Pancreas (tissue), 10 donors: ENCODE measurements around the gene PCDHA2. TPM values are rescaled to one million over a fixed set of nuclear protein-coding genes. Genes with fewer than 3 reads are reported as not detected.
"Not testable (repeated sequence)": the region's sequence is repeated elsewhere in the genome, so short reads cannot be mapped to it uniquely, and the experiment has no call there.

Experiments used
- ATAC-seq, 4 donors: fragments of 200-7000 bp; cut with Tn5 transposase; one replicate each; pipeline versions ENCODE4 v1.8.0 to v1.9.1; 2020; ENCODE audit warnings: mild to moderate bottlenecking in 4 of 4, moderate library complexity in 4 of 4
- DNase-seq, 6 donors: peaks; one replicate each; pipeline ENCODE4 v3.0.0-alpha.2; 2020
- FAIRE-seq: peaks from 2 replicates; lab custom pipeline; 2012; peaks lifted over from hg19 to GRCh38; lab: Jason Lieb, UNC
- H3K27ac ChIP-seq, 4 donors: fragments of 200-600 bp; sonication (generic); 1 replicate in 3 of 4; 2 replicates in 1 of 4; pipeline versions ENCODE4 v1.5.0 to v1.8.0; 2020
- H3K27me3 ChIP-seq, 4 donors: fragments of 200-600 bp; one replicate each; pipeline ENCODE4 v1.8.0; 2021
- H3K36me3 ChIP-seq, 3 donors: fragments of 200-600 bp; sonication (generic) in 1 of 3; one replicate each; pipeline versions ENCODE4 v1.5.0 to v1.8.0; 2020 to 2021
- H3K4me1 ChIP-seq, 3 donors: fragments of 200-600 bp; one replicate each; pipeline ENCODE4 v1.8.0; 2021
- H3K4me3 ChIP-seq, 4 donors: fragments of 200-600 bp; sonication (generic) in 2 of 4; one replicate each; pipeline versions ENCODE4 v1.5.0 to v1.8.0; 2020 to 2021
- H3K9me3 ChIP-seq, 4 donors: fragments of 200-600 bp; one replicate each; pipeline ENCODE4 v1.8.0; 2021
- WGBS, 2 donors: extraction: QIAGEN DNeasy Blood & Tissue Kit; methylation state at CpG; one replicate each; pipeline ENCODE4 v1.1.7; 2013; 5-methylcytosine and 5-hydroxymethylcytosine counted together
- intact Hi-C, 3 donors: fragments of 100-400 bp; cut with DNase I; formaldehyde crosslinking; loops; one replicate each; pipeline versions ENCODE4 v1.11.1 to v1.14.2; 2022
- polyA plus RNA-seq, 2 donors: library from polyadenylated mRNA; stranded (reverse); fragments of 200-250 nt; gene quantifications; one replicate each; pipeline ENCODE4 v1.2.3, GENCODE V29; 2013
- total RNA-seq, 6 donors: library from RNA; stranded (reverse); fragmentation: NEBNext Ultra II Directional in 4 of 6; extraction: Animal tissue kit (Norgen Biotek cat#: 25700) in 4 of 6; gene quantifications; one replicate each; pipeline versions ENCODE4 v1.2.1 to v1.2.4, GENCODE V29; 2021 to 2023
- TF ChIP-seq, protein P1 (sequence below), 4 donors: fragments of 200-600 bp; sonication (generic) in 3 of 4; IDR thresholded peaks; one replicate each; pipeline versions ENCODE4 v1.5.0 to v1.8.0; 2021; ENCODE audit warnings: antibody characterized with exemption in 4 of 4
- donor health status: healthy with polysubstance abuse.
- donor health status: DM: no; HTN: no; CAD: no; lungs with moderate emphysema.
- donor health status: DM: no; HTN: no; CAD: no.
- donor health status: control.
- donor health status: control.
- donor health status: Bipolar disorder and iron deficiency.
- donor health status: DM: yes; HTN: yes; CAD: no.
- donor health status: DM: no; HTN: no; CAD: no.
- donor health status: DM: no; HTN: no; CAD: no.
- donor health status: DM: yes; HTN: yes; CAD: no.

Gene PCDHA2
- total and polyA plus RNA-seq, 8 donors: 0.08 to 0.40 (median 0.17) TPM; not detected in 1

DNA sequence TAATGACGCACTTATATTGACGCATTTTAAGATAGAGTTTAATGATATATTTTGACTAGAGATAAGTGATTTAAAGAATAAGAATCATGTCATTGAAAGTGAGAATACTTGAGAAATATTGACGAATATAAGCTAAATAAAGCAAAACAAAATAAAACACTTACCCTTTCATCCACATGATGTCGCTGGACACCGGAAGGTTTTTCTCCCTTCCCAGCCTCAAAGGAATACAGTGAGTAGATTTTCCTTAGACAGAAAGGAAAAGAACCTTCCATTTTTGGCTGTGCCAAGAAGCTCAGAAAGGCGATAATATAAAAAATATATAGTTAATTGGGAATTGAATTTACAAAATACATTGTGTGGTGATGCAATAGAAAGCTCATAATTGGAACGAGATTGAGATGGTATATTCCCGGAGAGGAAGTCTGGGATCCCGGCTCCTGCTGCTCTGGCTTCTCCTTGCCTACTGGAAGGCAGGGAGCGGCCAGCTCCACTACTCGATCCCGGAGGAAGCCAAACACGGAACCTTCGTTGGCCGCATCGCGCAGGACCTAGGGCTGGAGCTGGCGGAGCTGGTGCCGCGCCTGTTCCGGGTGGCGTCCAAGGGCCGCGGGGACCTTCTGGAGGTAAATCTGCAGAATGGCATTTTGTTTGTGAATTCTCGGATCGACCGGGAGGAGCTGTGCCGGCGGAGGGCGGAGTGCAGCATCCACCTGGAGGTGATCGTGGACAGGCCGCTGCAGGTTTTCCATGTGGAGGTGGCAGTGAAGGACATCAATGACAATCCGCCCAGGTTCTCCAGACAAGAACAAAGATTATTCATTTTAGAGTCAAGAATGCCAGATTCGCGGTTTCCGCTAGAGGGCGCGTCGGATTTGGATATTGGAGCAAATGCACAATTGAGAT, 27.0 kb downstream of the PCDHA2 start, which contains the start of gene PCDHA5:
TSS of gene PCDHA5 (plus strand) at position 239 of the 906 bp plus-strand sequence.
- intact Hi-C loops: no loop called here
- Histone ChIP-seq H3K4me1 (no peaks in the 10 kb centered on the region), H3K27ac (no peak within 1 kb of the TSS), H3K4me3 (no peak within 1 kb of the TSS), H3K27me3 (no peaks in the 10 kb centered on the region), H3K36me3 (no peaks in the 10 kb centered on the region), H3K9me3 (no peaks in the 10 kb centered on the region)
- 24 to 28% methylated on average over 39 of the region's 39 CpGs for WGBS, 2 donors
- no peak for ATAC-seq
- DNase-seq: peak in 1 of 6 donors; percentile 62
- TF ChIP-seq, protein P1, sequence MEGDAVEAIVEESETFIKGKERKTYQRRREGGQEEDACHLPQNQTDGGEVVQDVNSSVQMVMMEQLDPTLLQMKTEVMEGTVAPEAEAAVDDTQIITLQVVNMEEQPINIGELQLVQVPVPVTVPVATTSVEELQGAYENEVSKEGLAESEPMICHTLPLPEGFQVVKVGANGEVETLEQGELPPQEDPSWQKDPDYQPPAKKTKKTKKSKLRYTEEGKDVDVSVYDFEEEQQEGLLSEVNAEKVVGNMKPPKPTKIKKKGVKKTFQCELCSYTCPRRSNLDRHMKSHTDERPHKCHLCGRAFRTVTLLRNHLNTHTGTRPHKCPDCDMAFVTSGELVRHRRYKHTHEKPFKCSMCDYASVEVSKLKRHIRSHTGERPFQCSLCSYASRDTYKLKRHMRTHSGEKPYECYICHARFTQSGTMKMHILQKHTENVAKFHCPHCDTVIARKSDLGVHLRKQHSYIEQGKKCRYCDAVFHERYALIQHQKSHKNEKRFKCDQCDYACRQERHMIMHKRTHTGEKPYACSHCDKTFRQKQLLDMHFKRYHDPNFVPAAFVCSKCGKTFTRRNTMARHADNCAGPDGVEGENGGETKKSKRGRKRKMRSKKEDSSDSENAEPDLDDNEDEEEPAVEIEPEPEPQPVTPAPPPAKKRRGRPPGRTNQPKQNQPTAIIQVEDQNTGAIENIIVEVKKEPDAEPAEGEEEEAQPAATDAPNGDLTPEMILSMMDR (IDR thresholded peaks at IDR 0.05): peak in 1 of 4 donors; percentile 17
- FAIRE-seq: no peak

DNA sequence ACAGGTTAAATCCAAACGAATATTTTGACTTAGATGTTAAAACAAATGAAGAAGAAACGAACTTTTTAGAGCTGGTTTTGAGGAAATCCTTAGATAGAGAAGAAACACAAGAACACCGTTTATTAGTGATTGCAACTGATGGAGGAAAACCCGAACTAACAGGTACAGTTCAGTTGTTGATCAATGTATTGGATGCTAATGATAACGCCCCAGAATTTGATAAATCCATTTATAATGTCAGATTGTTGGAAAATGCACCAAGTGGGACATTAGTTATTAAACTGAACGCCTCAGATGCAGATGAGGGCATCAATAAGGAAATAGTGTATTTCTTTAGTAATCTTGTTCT, 27.6 kb downstream of the PCDHA2 start:
- DNase-seq: no peak
- no peaks in the 10 kb centered on the region for H3K27me3 ChIP-seq
- H3K9me3 ChIP-seq: no peaks in the 10 kb centered on the region
- WGBS, 2 donors: 25 to 27% methylated on average over 6 of the region's 6 CpGs
- TF ChIP-seq, protein P1 (IDR thresholded peaks at IDR 0.05): no peak
- no peak overlapping the region for H3K4me3 ChIP-seq
- FAIRE-seq: no peak
- H3K36me3 ChIP-seq: no peaks in the 10 kb centered on the region
- intact Hi-C loops: no loop called here
- ATAC-seq: no peak
- no peaks in the 10 kb centered on the region for H3K4me1 ChIP-seq
- H3K27ac ChIP-seq: no peak overlapping the region

DNA sequence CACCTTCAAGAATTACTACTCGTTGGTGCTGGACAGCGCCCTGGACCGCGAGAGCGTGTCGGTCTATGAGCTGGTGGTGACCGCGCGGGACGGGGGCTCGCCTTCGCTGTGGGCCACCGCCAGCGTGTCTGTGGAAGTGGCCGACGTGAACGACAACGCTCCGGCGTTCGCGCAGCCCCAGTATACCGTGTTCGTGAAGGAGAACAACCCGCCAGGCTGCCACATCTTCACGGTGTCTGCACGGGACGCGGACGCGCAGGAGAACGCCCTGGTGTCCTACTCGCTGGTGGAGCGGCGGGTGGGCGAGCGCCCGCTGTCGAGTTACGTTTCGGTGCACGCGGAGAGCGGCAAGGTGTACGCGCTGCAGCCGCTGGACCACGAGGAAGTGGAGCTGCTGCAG, 28.3 kb downstream of the PCDHA2 start:
- H3K27me3 ChIP-seq, FAIRE-seq, ATAC-seq, H3K9me3 ChIP-seq, H3K27ac ChIP-seq, H3K4me3 ChIP-seq, H3K36me3 ChIP-seq, H3K4me1 ChIP-seq, intact Hi-C loops: not testable (repeated sequence)
- DNase-seq: peak in 2 of 6 donors; percentile 27 to 44
- 40 to 45% methylated on average over 48 of the region's 48 CpGs for WGBS, 2 donors

DNA sequence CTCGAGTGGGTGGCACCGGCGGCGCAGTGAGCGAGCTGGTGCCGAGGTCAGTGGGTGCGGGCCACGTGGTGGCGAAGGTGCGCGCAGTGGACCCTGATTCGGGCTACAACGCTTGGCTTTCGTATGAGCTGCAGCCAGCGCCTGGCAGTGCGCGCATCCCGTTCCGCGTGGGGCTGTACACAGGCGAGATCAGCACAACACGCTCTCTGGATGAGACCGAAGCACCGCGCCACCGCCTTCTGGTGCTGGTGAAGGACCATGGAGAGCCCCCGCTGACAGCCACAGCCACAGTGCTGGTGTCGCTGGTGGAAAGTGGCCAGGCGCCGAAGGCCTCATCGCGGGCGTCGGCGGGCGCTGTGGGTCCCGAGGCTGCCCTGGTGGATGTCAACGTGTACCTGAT, 28.8 kb downstream of the PCDHA2 start:
- Histone ChIP-seq H3K9me3 (no peaks in the 10 kb centered on the region), H3K4me3 (no peak overlapping the region), H3K4me1 (no peaks in the 10 kb centered on the region), H3K27ac (no peak overlapping the region), H3K27me3 (no peaks in the 10 kb centered on the region), H3K36me3 (no peaks in the 10 kb centered on the region)
- no peak for FAIRE-seq
- WGBS, 2 donors: 50 to 56% methylated on average over 10 to 38 of the region's 38 CpGs
- no peak for ATAC-seq
- DNase-seq: peak in 2 of 6 donors; percentile 44 to 49
- intact Hi-C loops: no loop called here
- TF ChIP-seq, protein P1 (IDR thresholded peaks at IDR 0.05): no peak

DNA sequence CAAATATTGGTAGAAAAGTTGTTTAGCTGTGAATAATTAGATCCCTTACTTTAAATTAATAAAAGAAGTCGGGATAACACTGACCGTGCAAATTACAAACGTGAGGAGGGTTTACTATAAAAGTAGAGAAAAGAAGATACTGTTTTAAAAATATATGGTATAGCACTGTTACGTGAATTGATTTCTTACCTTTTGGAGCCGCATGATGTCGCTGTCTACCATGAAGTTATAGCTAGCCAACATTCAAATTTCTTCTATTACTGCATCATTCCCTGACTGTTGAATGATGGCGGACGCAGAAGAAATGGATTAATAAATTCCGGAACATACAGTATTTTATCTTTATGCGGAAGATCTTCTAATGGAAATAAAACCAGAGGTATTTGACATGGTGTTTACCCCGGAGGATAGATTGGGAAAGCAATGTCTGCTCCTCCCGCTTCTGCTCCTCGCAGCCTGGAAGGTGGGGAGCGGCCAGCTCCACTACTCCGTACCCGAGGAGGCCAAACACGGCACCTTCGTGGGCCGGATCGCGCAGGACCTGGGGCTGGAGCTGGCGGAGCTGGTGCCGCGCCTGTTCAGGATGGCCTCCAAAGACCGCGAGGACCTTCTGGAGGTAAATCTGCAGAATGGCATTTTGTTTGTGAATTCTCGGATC, 33.2 kb downstream of the PCDHA2 start, which contains the start of gene PCDHA6:
TSS of gene PCDHA6 (plus strand) at position 257 of the 658 bp plus-strand sequence. CDS start at position 389, 132 bp downstream.
- FAIRE-seq (no peak), DNase-seq (peak in 1 of 6 donors; percentile 33), ATAC-seq (peak in 2 of 4 donors; percentile 72 to 80)
- H3K4me1 ChIP-seq: no peaks in the 10 kb centered on the region
- H3K27me3 ChIP-seq: no peaks in the 10 kb centered on the region
- no peaks in the 10 kb centered on the region for H3K9me3 ChIP-seq
- intact Hi-C loops: no loop called here
- no peaks in the 10 kb centered on the region for H3K36me3 ChIP-seq
- no peak within 1 kb of the TSS for H3K27ac ChIP-seq
- TF ChIP-seq, protein P1 (IDR thresholded peaks at IDR 0.05): no peak
- H3K4me3 ChIP-seq: peak within 1 kb of the TSS in 2 of 4 donors; percentile 13 to 20
- 17% methylated on average over 27 of the region's 27 CpGs for WGBS, 2 donors
